ENCODE results near the gene VCL.

VCL gene

DNA sequence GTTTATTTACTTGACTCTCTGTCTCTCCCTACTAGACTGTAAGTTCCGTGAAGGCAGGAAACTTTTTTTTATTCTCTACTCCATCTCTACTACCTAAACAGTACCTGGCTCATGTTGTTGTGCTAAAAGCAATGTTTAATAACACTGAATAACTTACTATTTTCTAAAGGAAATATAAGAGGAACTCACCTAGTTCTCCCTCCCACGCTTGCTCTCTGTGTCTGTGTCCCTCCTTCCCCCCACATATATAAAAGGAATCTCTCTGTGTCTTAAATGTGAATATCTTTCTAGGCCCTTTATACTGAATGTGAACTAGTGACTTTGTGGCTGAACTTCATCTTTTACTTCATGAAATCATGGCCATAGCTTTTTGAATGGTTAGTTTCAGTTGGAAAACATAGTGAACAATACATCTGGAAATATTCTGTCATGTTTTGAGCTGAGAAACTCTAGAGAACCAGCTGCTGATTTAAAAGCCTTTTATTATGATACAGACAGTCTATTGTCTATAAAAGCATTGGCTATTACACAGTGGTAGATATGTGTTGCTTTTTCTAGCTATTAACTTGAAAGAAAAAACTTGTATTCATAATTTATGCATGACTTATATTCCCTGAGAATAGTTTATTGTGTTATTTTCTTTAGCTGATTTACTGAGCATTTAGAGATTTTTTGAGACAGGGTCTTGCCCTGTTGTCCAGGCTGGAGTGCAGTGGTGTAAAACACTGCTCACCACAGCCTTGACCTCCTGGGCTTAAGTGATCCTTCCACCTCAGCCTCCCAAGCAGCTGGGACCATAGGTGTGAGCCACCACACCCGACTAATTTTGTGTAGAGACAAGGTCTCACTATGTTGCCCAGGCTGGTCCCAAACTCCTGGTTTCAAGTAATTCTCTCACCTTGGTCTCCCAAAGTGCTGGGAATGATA is 42.5 kb downstream of the VCL start:
- no peak for DNase-seq (ENCODE audit: low spot score)
- no peaks in the 10 kb centered on the region for H3K9me3 ChIP-seq (ENCODE audit: severe bottlenecking)
- no peak overlapping the region for H3K27ac ChIP-seq (ENCODE audit: poor library complexity, severe bottlenecking)
- TF ChIP-seq, protein P1, sequence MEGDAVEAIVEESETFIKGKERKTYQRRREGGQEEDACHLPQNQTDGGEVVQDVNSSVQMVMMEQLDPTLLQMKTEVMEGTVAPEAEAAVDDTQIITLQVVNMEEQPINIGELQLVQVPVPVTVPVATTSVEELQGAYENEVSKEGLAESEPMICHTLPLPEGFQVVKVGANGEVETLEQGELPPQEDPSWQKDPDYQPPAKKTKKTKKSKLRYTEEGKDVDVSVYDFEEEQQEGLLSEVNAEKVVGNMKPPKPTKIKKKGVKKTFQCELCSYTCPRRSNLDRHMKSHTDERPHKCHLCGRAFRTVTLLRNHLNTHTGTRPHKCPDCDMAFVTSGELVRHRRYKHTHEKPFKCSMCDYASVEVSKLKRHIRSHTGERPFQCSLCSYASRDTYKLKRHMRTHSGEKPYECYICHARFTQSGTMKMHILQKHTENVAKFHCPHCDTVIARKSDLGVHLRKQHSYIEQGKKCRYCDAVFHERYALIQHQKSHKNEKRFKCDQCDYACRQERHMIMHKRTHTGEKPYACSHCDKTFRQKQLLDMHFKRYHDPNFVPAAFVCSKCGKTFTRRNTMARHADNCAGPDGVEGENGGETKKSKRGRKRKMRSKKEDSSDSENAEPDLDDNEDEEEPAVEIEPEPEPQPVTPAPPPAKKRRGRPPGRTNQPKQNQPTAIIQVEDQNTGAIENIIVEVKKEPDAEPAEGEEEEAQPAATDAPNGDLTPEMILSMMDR (IDR thresholded peaks at IDR 0.05; ENCODE audit: poor library complexity, severe bottlenecking): no peak
- no peaks in the 10 kb centered on the region for H3K4me1 ChIP-seq (ENCODE audit: insufficient read depth, poor library complexity, severe bottlenecking)
- ATAC-seq (ENCODE audit: low read depth): no peak
- peaks cover 53% of the 10 kb centered on the region for H3K36me3 ChIP-seq (ENCODE audit: low read depth)
- no peaks in the 10 kb centered on the region for H3K27me3 ChIP-seq (ENCODE audit: insufficient read depth, poor library complexity, severe bottlenecking)
- H3K4me3 ChIP-seq (ENCODE audit: severe bottlenecking): no peak overlapping the region

DNA sequence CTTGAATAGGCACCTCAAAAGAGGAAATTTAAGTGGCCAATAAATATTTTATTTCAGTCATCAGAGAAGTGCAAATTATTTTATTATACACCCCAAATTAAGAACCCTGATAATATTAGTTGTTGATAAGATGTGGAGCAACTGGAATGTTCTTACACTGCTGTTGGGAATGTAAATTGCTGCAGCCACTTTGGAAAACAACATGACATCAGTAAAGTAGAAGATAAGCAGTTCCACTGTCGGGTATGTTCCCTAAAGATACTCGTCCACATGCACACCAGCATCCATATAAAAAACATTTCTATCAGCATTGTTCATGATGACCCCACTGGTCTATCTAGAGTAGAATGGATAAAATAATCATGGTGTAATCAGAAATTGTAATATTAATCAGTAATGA is 46.5 kb downstream of the VCL start:
- peaks cover 11% of the 10 kb centered on the region for H3K4me1 ChIP-seq (ENCODE audit: insufficient read depth, poor library complexity, severe bottlenecking)
- H3K9me3 ChIP-seq (ENCODE audit: severe bottlenecking): no peaks in the 10 kb centered on the region
- TF ChIP-seq, protein P1 (IDR thresholded peaks at IDR 0.05; ENCODE audit: poor library complexity, severe bottlenecking): no peak
- peaks cover 53% of the 10 kb centered on the region for H3K36me3 ChIP-seq (ENCODE audit: low read depth)
- H3K4me3 ChIP-seq (ENCODE audit: severe bottlenecking): no peak overlapping the region
- DNase-seq (ENCODE audit: low spot score) (no peak), ATAC-seq (ENCODE audit: low read depth) (no peak)
- no peaks in the 10 kb centered on the region for H3K27me3 ChIP-seq (ENCODE audit: insufficient read depth, poor library complexity, severe bottlenecking)
- no peak overlapping the region for H3K27ac ChIP-seq (ENCODE audit: poor library complexity, severe bottlenecking)

DNA sequence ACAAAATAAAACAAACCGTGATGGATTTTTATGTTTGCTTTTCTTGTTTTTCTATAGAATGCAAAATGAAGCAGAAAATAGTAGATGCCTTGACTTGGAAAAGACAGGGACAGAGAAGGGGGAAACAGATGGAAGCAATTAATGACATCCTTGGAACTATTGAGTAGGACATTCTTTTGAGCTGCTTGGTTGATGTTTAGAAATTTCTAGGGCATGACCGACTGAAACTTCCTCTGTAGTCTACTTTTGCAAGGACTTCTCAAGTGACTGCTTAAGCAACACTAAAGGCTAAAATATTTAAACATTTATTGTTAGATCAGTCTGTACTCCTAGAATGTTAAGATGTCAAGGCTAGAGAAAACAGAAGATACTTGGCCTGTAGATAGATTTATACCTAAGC is 49.4 kb downstream of the VCL start:
- H3K27ac ChIP-seq (ENCODE audit: poor library complexity, severe bottlenecking): peak overlapping the region; percentile 6
- DNase-seq (ENCODE audit: low spot score): no peak
- 0 out of 3 replicates have a peak, but pooled peaks have one; percentile 14 for ATAC-seq (ENCODE audit: low read depth)
- peaks cover 39% of the 10 kb centered on the region for H3K36me3 ChIP-seq (ENCODE audit: low read depth)
- TF ChIP-seq, protein P1 (IDR thresholded peaks at IDR 0.05; ENCODE audit: poor library complexity, severe bottlenecking): no peak
- no peaks in the 10 kb centered on the region for H3K27me3 ChIP-seq (ENCODE audit: insufficient read depth, poor library complexity, severe bottlenecking)
- no peaks in the 10 kb centered on the region for H3K9me3 ChIP-seq (ENCODE audit: severe bottlenecking)
- peaks cover 11% of the 10 kb centered on the region for H3K4me1 ChIP-seq (ENCODE audit: insufficient read depth, poor library complexity, severe bottlenecking)
- no peak overlapping the region for H3K4me3 ChIP-seq (ENCODE audit: severe bottlenecking)

DNA sequence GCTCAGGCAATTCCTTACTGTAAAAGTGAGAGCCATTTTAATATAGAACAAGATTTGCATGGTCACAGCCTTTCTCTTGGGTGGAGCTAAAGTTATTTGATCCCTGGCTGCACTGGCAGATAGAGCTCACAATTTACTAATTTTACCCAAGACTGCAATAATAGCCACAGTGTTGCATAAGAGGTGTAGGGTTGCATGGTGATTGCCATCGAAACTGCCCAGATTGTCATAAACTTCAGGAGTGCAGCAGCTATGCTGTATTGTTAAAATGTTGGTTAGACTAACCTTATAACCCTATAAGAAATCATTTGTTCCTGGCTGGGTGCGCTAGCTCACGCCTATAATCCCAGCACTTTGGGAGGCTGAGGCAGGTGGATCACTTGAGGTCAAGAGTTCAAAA is 50.0 kb downstream of the VCL start:
- TF ChIP-seq, protein P1 (IDR thresholded peaks at IDR 0.05; ENCODE audit: poor library complexity, severe bottlenecking): no peak
- H3K4me1 ChIP-seq (ENCODE audit: insufficient read depth, poor library complexity, severe bottlenecking): peaks cover 11% of the 10 kb centered on the region
- peaks cover 33% of the 10 kb centered on the region for H3K36me3 ChIP-seq (ENCODE audit: low read depth)
- peak overlapping the region; percentile 6 for H3K27ac ChIP-seq (ENCODE audit: poor library complexity, severe bottlenecking)
- DNase-seq (ENCODE audit: low spot score) (no peak), ATAC-seq (ENCODE audit: low read depth) (peak; percentile 80)
- no peak overlapping the region for H3K4me3 ChIP-seq (ENCODE audit: severe bottlenecking)
- H3K9me3 ChIP-seq (ENCODE audit: severe bottlenecking): no peaks in the 10 kb centered on the region
- no peaks in the 10 kb centered on the region for H3K27me3 ChIP-seq (ENCODE audit: insufficient read depth, poor library complexity, severe bottlenecking)

DNA sequence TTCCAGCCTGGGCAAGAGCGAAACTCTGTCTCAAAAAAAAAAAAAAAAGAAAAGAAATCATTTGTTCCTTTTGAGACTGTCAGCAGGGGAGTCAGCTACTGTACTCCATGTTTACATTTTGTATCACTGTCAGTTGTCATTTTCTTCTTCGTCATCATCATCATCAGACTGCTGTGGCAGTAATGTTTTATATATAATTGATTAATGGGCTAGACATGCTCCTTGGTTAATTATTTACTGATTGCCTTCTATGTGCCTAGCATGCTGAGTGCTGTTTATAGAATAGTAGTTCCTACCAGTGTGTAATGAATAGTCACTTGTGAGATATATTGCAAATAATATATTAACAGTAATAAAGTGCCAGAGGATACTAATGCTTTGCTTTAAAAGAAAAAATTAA is 50.5 kb downstream of the VCL start:
- Histone ChIP-seq H3K27me3 (ENCODE audit: insufficient read depth, poor library complexity, severe bottlenecking) (no peaks in the 10 kb centered on the region), H3K27ac (ENCODE audit: poor library complexity, severe bottlenecking) (no peak overlapping the region), H3K9me3 (ENCODE audit: severe bottlenecking) (no peaks in the 10 kb centered on the region), H3K36me3 (ENCODE audit: low read depth) (peaks cover 28% of the 10 kb centered on the region), H3K4me3 (ENCODE audit: severe bottlenecking) (no peak overlapping the region), H3K4me1 (ENCODE audit: insufficient read depth, poor library complexity, severe bottlenecking) (peaks cover 11% of the 10 kb centered on the region)
- TF ChIP-seq, protein P1 (IDR thresholded peaks at IDR 0.05; ENCODE audit: poor library complexity, severe bottlenecking): no peak
- ATAC-seq (ENCODE audit: low read depth) (no peak), DNase-seq (ENCODE audit: low spot score) (no peak)
